UCSD-AML1 (cell line): ENCODE results near the gene IFT80.

Experiments used
- DNase-seq: peaks from one replicate; lab custom pipeline; 2025; ENCODE audit not compliant: unreplicated experiment; lab: John Stamatoyannopoulos, UW

Gene IFT80

GRCh38 chr3:160399125-160400029 lies at the start of gene IFT80, which contains the start of gene SMC4:
Gene IFT80, minus strand, starts transcription at chr3:160399225. Its CDS starts 14,625 bp downstream, at chr3:160384600.
Gene SMC4, plus strand, starts transcription at chr3:160399650. Its CDS starts 1,177 bp downstream, at chr3:160400827.
- peak; percentile 91 for DNase-seq

GRCh38 chr3:160447544-160447943 lies 48.5 kb upstream of the IFT80 start:
- DNase-seq = no peak

- DNase-seq = no peak
Measured at GRCh38 chr3:160446522-160447056, 47.6 kb upstream of the IFT80 start.

- no peak for DNase-seq
Measured at GRCh38 chr3:160445854-160446253, 46.8 kb upstream of the IFT80 start.

GRCh38 chr3:160444411-160444810 lies 45.4 kb upstream of the IFT80 start:
- DNase-seq = no peak

GRCh38 chr3:160440687-160441086 lies 41.7 kb upstream of the IFT80 start:
- no peak for DNase-seq

- DNase-seq = no peak
Measured at GRCh38 chr3:160437083-160437455, 38.0 kb upstream of the IFT80 start.

GRCh38 chr3:160435747-160436146 lies 36.7 kb upstream of the IFT80 start:
- no peak for DNase-seq

GRCh38 chr3:160435095-160435494 lies 36.1 kb upstream of the IFT80 start:
- no peak for DNase-seq

GRCh38 chr3:160434071-160434470 lies 35.0 kb upstream of the IFT80 start:
- DNase-seq = no peak

- DNase-seq = no peak
Measured at GRCh38 chr3:160427832-160428424, 28.9 kb upstream of the IFT80 start.

- DNase-seq = no peak
Measured at GRCh38 chr3:160417311-160417710, 18.3 kb upstream of the IFT80 start.

- peak; percentile 30 for DNase-seq
Measured at GRCh38 chr3:160413613-160414248, 14.7 kb upstream of the IFT80 start.

- DNase-seq = no peak
Measured at GRCh38 chr3:160412477-160412876, 13.5 kb upstream of the IFT80 start.

- DNase-seq = no peak
Measured at GRCh38 chr3:160409812-160410610, 11.0 kb upstream of the IFT80 start.

- no peak for DNase-seq
Measured at GRCh38 chr3:160403796-160404470, 4.9 kb upstream of the IFT80 start.

- DNase-seq = no peak
Measured at GRCh38 chr3:160403028-160403545, 4.1 kb upstream of the IFT80 start.

- DNase-seq = no peak
Measured at GRCh38 chr3:160402221-160403027, 3.4 kb upstream of the IFT80 start.
